Adrenal gland (tissue), 5 donors: ENCODE data around the gene ZNF20.
A peak's percentile ranks its signal among the peaks of the same experiment; 100 is the strongest.

Experiments
- CTCF ChIP-seq, 6 experiments: fragments of 450-650 bp in 4 of 6; fragments of 200-600 bp in 2 of 6; sonication (generic) in 1 of 6; IDR thresholded peaks; 1 replicate in 5 of 6; 2 replicates in 1 of 6; pipeline versions ENCODE4 v1.5.1 to v1.8.0; 2016 to 2021; ENCODE audit warnings: antibody characterized with exemption in 6 of 6, mild to moderate bottlenecking in 2 of 6, moderate library complexity in 1 of 6
- POLR2A ChIP-seq, 2 donors: fragments of 450-650 bp; IDR thresholded peaks; one replicate each; pipeline ENCODE4 v1.6.1; 2017; ENCODE audit warnings: antibody characterized with exemption in 2 of 2, mild to moderate bottlenecking in 2 of 2, moderate library complexity in 1 of 2
- donor health status: DM: no; HTN: no; CAD: no.

GRCh38 chr19:12140545-12141404 is 625 bp upstream of the ZNF20 start:
- no peak for TF ChIP-seq POLR2A (IDR thresholded peaks at IDR 0.05)
- TF ChIP-seq CTCF (IDR thresholded peaks at IDR 0.05), result peak; percentile 87 to 97 (median 94)
